ENCODE data around the gene AP1S1.
A peak's percentile ranks its signal among the peaks of the same experiment; 100 is the strongest.

Gene AP1S1

DNA sequence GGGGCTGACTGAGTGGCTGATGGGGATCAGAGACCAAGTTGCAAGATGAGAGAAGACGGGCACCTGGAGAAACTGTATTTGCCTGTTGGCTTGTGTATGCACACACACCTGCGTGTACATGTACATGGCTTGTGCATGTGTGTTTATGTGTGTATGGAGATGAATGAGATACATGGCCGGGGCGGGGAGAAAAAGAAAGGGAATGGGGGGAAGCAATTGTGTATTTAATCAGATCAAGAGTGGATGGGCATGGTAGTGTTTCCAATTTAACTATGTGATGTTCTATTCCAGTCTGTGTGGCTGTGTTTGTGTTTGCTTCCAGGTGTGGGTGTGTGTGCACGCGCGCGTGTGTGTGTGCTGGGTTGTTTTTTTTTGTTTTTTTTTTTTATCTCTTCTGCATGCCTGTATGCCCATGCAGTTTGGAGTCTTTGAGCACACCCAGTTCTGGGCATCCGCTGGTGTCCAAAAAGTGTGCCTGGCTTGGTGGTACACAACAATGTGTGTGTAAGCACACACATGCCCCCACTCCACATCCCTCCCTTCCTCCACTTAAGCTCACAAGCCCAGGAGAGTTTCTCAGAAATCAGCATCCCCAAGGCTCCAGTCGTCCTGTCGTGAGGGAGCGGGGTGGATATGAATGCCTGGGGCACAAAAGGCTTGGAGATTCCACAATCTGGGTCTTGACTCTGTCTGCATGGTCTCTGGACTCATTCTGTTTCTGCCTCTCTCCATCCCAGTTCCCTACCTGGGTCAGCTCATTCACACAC is 13.6 kb downstream of the AP1S1 start:
- ATAC-seq (ENCODE audit: low read depth) (no peak), DNase-seq (ENCODE audit: low spot score in 2 of 2) (no peak)
- Mint-ChIP-seq H3K9me3 (peaks cover 2% of the 10 kb centered on the region), H3K4me1 (peaks cover 38% of the 10 kb centered on the region), H3K27me3 (peaks cover 51% of the 10 kb centered on the region), H3K36me3 (peaks cover 4% of the 10 kb centered on the region), H3K27ac (no peak overlapping the region), H3K4me3 (no peak overlapping the region)

GRCh38 chr7:101168412-101169049 is 14.3 kb downstream of the AP1S1 start:
- H3K9me3 Mint-ChIP-seq, result peaks cover 2% of the 10 kb centered on the region
- H3K27ac Mint-ChIP-seq, result no peak overlapping the region
- H3K27me3 Mint-ChIP-seq, result peaks cover 53% of the 10 kb centered on the region
- peaks cover 4% of the 10 kb centered on the region for H3K36me3 Mint-ChIP-seq
- peaks cover 39% of the 10 kb centered on the region for H3K4me1 Mint-ChIP-seq
- DNase-seq (ENCODE audit: low spot score in 2 of 2) (no peak), ATAC-seq (ENCODE audit: low read depth) (no peak)
- no peak overlapping the region for H3K4me3 Mint-ChIP-seq

DNA sequence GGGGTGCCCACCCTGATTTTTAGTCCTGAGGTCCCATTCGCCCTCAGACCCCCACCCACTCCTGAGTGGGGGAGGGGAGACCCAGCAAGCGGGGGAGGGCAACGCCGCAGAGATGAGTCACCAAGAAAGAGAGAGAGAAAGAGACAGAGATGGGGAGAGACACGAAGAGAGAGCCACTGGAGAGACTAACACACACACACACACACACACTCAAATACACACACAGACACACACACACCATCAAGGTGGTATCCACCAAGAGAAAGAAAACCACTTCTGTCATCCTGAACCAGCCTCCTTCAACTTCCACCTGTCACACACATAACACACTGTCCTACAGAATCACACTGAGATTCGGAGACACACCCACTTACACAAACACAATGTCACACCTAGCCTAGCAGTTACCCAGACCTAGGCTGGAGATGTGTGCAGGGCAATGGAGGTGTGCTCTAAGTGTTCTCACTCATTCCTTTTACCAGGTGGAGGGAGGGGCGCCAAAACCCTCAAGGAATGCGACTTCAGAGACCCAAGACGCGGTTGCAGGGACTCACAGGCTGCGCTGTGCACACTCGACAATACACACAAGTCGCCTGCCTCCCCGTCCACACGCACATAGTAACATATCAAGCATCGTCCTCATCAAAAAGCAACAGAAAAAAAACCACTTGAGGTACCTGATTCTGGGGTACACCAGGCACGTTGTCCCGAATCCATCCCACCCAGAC is 15.0 kb downstream of the AP1S1 start:
- H3K36me3 Mint-ChIP-seq, result peaks cover 6% of the 10 kb centered on the region
- H3K9me3 Mint-ChIP-seq, result peaks cover 4% of the 10 kb centered on the region
- peaks cover 44% of the 10 kb centered on the region for H3K4me1 Mint-ChIP-seq
- H3K4me3 Mint-ChIP-seq, result no peak overlapping the region
- ATAC-seq (ENCODE audit: low read depth) (no peak), DNase-seq (ENCODE audit: low spot score in 2 of 2) (no peak)
- H3K27ac Mint-ChIP-seq, result no peak overlapping the region
- peaks cover 58% of the 10 kb centered on the region for H3K27me3 Mint-ChIP-seq

- Mint-ChIP-seq H3K4me3 (no peak overlapping the region), H3K9me3 (peaks cover 4% of the 10 kb centered on the region), H3K36me3 (peaks cover 6% of the 10 kb centered on the region), H3K27me3 (peaks cover 59% of the 10 kb centered on the region), H3K4me1 (peaks cover 48% of the 10 kb centered on the region), H3K27ac (no peak overlapping the region)
- ATAC-seq (ENCODE audit: low read depth) (peak; percentile 53), DNase-seq (ENCODE audit: low spot score in 2 of 2) (peak; percentile 79 to 87)
Measured at GRCh38 chr7:101169838-101170551, 15.7 kb downstream of the AP1S1 start.

DNA sequence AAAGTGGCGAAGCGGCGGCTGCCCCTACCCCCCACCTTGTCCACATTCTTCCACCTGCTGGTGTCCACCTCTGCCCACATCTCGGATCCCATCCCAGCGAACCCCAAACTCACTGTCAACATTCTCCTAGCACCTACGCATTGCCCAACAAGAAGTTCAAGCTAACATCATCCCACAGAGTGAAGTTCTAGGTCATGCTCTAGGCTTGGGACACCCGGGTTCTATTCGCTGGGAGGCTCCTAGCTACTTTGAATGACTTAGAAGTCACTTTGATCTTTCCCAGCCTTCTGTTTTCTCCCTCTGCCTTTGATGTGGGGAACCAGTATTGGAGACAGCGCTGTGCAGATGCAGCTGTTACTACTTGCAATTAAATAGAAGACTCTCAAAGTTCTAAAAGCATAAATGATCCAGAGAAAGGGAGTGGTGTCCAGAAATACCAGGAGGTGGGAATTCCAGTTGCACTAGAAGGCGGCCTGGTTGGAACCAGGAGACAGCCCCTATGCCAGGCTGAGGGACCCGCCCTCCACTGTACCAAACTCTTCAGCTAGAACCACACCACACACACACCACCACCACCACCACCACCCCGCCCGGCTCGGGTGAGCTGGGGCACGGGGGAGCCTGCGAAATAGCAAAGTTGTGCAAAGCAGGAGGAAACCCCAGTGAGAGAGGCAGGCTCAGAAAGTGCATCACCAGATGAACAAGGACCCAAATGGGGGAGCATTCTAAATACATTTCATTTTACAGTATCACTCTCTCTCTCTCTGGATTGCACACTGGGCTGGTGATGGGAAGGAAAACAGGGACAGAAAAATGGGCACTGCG is 16.6 kb downstream of the AP1S1 start:
- ATAC-seq (ENCODE audit: low read depth) (no peak), DNase-seq (ENCODE audit: low spot score in 2 of 2) (no peak)
- H3K9me3 Mint-ChIP-seq, result peaks cover 2% of the 10 kb centered on the region
- H3K27me3 Mint-ChIP-seq, result peaks cover 60% of the 10 kb centered on the region
- peaks cover 4% of the 10 kb centered on the region for H3K36me3 Mint-ChIP-seq
- peaks cover 45% of the 10 kb centered on the region for H3K4me1 Mint-ChIP-seq
- peak overlapping the region; percentile 83 for H3K27ac Mint-ChIP-seq
- peak overlapping the region; percentile 22 for H3K4me3 Mint-ChIP-seq

DNA sequence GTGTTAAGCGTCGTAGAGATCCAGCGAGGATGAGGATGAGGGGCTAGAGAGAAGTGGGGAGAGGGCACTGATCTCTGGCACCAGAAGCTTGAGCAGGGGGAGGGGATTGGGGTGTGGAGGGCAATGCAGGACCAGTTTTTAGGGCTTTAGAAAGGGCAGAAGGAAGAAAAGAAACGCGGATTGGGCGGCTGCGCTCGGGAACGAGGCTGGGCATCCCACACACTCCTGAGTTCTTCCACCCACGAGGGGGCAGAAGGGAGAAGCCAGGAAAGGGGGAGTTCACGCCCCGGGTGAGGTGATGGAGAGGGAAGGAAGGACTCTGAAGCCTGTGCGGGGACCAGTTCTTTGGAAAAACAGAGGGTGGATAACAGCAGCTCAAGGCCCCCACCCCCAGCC is 17.2 kb downstream of the AP1S1 start:
- H3K27ac Mint-ChIP-seq, result peak overlapping the region; percentile 83
- H3K27me3 Mint-ChIP-seq, result peaks cover 59% of the 10 kb centered on the region
- H3K36me3 Mint-ChIP-seq, result peaks cover 4% of the 10 kb centered on the region
- H3K4me3 Mint-ChIP-seq, result peak overlapping the region; percentile 55
- H3K4me1 Mint-ChIP-seq, result peaks cover 41% of the 10 kb centered on the region
- no peak for DNase-seq (ENCODE audit: low spot score in 2 of 2)
- H3K9me3 Mint-ChIP-seq, result peaks cover 2% of the 10 kb centered on the region
- no peak for ATAC-seq (ENCODE audit: low read depth)

- ATAC-seq (ENCODE audit: low read depth), result peak; percentile 72
- peak in 1 of 2 donors; percentile 34 for DNase-seq (ENCODE audit: low spot score in 2 of 2)
- Mint-ChIP-seq H3K9me3 (peaks cover 2% of the 10 kb centered on the region), H3K27me3 (peaks cover 54% of the 10 kb centered on the region), H3K4me1 (peaks cover 38% of the 10 kb centered on the region), H3K4me3 (peak overlapping the region; percentile 55), H3K36me3 (peaks cover 4% of the 10 kb centered on the region), H3K27ac (peak overlapping the region; percentile 83)
Measured at GRCh38 chr7:101172005-101172853, 18.0 kb downstream of the AP1S1 start.

- DNase-seq (ENCODE audit: low spot score in 2 of 2) (no peak), ATAC-seq (ENCODE audit: low read depth) (no peak)
- Mint-ChIP-seq H3K4me1 (peaks cover 38% of the 10 kb centered on the region), H3K4me3 (no peak overlapping the region), H3K27me3 (peaks cover 54% of the 10 kb centered on the region), H3K27ac (peak overlapping the region; percentile 24), H3K9me3 (peaks cover 2% of the 10 kb centered on the region), H3K36me3 (peaks cover 4% of the 10 kb centered on the region)
Measured at GRCh38 chr7:101172854-101173751, 18.8 kb downstream of the AP1S1 start.

DNA sequence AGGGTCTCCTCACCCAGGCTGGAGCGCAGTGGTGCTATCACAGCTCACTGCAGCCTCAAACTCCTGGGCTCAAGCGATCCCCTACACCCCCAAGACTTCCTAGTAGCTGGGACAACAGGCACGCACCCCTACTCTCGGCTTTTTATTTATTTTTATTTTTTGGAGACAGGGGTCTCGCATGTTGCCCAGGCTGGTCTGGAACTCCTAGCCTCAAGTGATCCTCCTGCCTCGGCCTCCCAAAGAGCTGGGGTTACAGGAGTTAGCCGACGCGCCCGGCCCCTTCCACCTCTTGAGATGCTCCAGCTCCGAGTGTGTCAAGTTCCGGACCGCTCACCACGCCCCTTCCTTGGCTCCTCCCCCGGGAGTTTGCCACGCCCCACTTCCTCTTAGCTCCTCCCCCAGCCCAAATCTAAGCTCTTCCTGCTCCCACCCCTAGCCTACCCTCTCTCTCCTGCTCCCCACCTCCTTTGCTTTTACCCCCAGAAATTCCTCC is 19.5 kb downstream of the AP1S1 start:
- H3K4me3 Mint-ChIP-seq, result peak overlapping the region; percentile 63
- H3K27me3 Mint-ChIP-seq, result peaks cover 50% of the 10 kb centered on the region
- DNase-seq (ENCODE audit: low spot score in 2 of 2) (peak in 1 of 2 donors; percentile 45), ATAC-seq (ENCODE audit: low read depth) (peak; percentile 41)
- peaks cover 4% of the 10 kb centered on the region for H3K36me3 Mint-ChIP-seq
- peak overlapping the region; percentile 64 for H3K27ac Mint-ChIP-seq
- peaks cover 35% of the 10 kb centered on the region for H3K4me1 Mint-ChIP-seq
- peaks cover 2% of the 10 kb centered on the region for H3K9me3 Mint-ChIP-seq

DNA sequence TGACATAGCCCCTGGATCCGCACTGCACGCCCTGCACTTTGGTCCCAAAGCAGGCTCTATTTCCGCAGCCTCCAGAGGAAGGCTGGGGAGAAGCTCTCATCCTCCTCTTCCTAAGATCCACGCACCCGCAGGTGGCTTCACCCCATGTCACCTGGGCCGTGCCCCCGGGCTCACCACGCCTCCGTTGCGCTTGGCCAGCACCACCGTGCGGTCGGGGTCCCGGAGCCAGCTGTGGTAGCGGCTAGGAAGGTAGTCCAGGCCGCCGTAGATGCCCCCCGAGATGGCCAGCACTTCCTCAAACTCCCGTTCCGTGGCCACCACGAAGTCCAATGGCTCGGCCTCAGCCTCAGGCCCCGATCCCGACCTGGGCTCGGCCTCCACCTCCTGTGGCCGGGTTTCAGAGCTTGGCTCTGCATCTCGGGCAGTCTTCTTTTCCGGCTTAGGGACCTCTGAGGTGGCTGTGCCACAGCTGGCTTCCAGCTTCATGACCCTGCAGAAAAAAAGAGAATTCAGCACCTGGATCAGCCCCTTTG is 20.1 kb downstream of the AP1S1 start:
- Mint-ChIP-seq H3K9me3 (peaks cover 2% of the 10 kb centered on the region), H3K27me3 (peaks cover 49% of the 10 kb centered on the region), H3K36me3 (peaks cover 4% of the 10 kb centered on the region), H3K27ac (peak overlapping the region; percentile 64), H3K4me1 (peaks cover 35% of the 10 kb centered on the region), H3K4me3 (peak overlapping the region; percentile 63)
- no peak for DNase-seq (ENCODE audit: low spot score in 2 of 2)
- ATAC-seq (ENCODE audit: low read depth), result no peak

DNA sequence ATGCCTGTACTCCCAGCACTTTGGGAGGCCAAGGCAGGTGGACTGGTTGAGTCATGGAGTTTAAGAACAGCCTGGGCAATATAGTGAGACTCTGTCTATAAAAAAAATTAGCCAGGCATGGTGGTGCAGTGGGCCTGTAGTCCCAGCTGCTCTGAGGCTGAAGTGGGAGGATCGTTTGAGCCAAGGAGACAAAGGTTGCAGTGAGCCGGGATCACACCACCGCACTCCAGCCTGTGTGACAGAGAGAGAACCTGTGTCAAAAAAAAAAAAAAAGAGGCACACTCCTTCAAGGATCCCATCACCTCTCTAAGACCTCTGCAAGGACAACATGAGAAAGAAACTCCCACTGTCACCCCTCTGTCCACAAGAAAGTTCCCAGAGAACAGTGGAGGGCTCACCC is 21.4 kb downstream of the AP1S1 start:
- ATAC-seq (ENCODE audit: low read depth) (no peak), DNase-seq (ENCODE audit: low spot score in 2 of 2) (no peak)
- H3K4me3 Mint-ChIP-seq, result no peak overlapping the region
- H3K9me3 Mint-ChIP-seq, result peaks cover 2% of the 10 kb centered on the region
- peaks cover 27% of the 10 kb centered on the region for H3K4me1 Mint-ChIP-seq
- peak overlapping the region; percentile 36 for H3K27ac Mint-ChIP-seq
- peaks cover 4% of the 10 kb centered on the region for H3K36me3 Mint-ChIP-seq
- H3K27me3 Mint-ChIP-seq, result peaks cover 43% of the 10 kb centered on the region

Measured in memory B cell (primary cell).